HepG2 (cell line): ENCODE measurements around the gene PTPRCAP. TPM values are rescaled to one million over a fixed set of nuclear protein-coding genes. Genes with fewer than 3 reads are reported as not detected.

ENCODE experiments used
- ARID5B ChIP-seq: IDR thresholded peaks from 2 replicates; pipeline ENCODE4 v1.4.0; 2020; ENCODE audit warnings: mild to moderate bottlenecking, missing genetic modification reagents
- CENPBD1 ChIP-seq: sonication (generic); formaldehyde crosslinking; IDR thresholded peaks from 2 replicates; pipeline ENCODE4 v1.8.0; 2022; ENCODE audit warnings: missing genetic modification reagents, low read depth, mild to moderate bottlenecking, borderline replicate concordance
- FIP1L1 ChIP-seq: fragments of 200-400 bp; formaldehyde crosslinking; IDR thresholded peaks from 2 replicates; pipeline ENCODE4 v1.6.1; 2018; ENCODE audit warnings: low read depth, mild to moderate bottlenecking, low read length, moderate library complexity, borderline replicate concordance; ENCODE audit not compliant: insufficient read depth
- HNRNPL ChIP-seq: fragments of 200-400 bp; formaldehyde crosslinking; IDR thresholded peaks from 2 replicates; pipeline ENCODE4 v1.6.1; 2017; ENCODE audit warnings: mild to moderate bottlenecking, low read depth, low read length
- MXD3 ChIP-seq: IDR thresholded peaks from 2 replicates; pipeline ENCODE4 v1.6.1; 2016; ENCODE audit warnings: mild to moderate bottlenecking, missing biosample characterization, missing genetic modification reagents
- NPAS2 ChIP-seq: sonication (generic); formaldehyde crosslinking; IDR thresholded peaks from 2 replicates; pipeline ENCODE4 v1.8.0; 2022; ENCODE audit warnings: mild to moderate bottlenecking, missing genetic modification reagents, borderline replicate concordance
- RBM39 ChIP-seq: fragments of 200-400 bp; formaldehyde crosslinking; IDR thresholded peaks from one replicate; pipeline ENCODE4 v1.6.1; 2018; ENCODE audit warnings: antibody characterized with exemption, mild to moderate bottlenecking, low read depth, low read length; ENCODE audit not compliant: poor library complexity, severe bottlenecking
- RNF2 ChIP-seq: fragments of 450-650 bp; conservative IDR thresholded peaks from 2 replicates; pipeline ENCODE4 v1.6.1; 2016; ENCODE audit warnings: low read depth
- STAG1 ChIP-seq: sonication (generic); formaldehyde crosslinking; IDR thresholded peaks from 2 replicates; pipeline ENCODE4 v1.4.0; 2020; ENCODE audit warnings: missing genetic modification reagents
- ZBTB49 ChIP-seq: sonication (generic); formaldehyde crosslinking; IDR thresholded peaks from 2 replicates; pipeline ENCODE4 v1.4.0; 2020; ENCODE audit warnings: missing genetic modification reagents, borderline replicate concordance
- ZMYM3 ChIP-seq: sonication (generic); formaldehyde crosslinking; IDR thresholded peaks from 2 replicates; pipeline ENCODE4 v1.5.1; 2020; ENCODE audit warnings: mild to moderate bottlenecking, missing genetic modification reagents
- ZNF224 ChIP-seq: sonication (generic); formaldehyde crosslinking; IDR thresholded peaks from 2 replicates; pipeline ENCODE4 v1.5.0; 2020; ENCODE audit warnings: mild to moderate bottlenecking, missing genetic modification reagents
- ZNF337 ChIP-seq: sonication (generic); formaldehyde crosslinking; IDR thresholded peaks from 2 replicates; pipeline ENCODE4 v1.5.1; 2020; ENCODE audit warnings: missing genetic modification reagents, low read depth, mild to moderate bottlenecking, borderline replicate concordance
- ZNF605 ChIP-seq: sonication (generic); formaldehyde crosslinking; IDR thresholded peaks from 2 replicates; pipeline ENCODE4 v1.8.0; 2022; ENCODE audit warnings: mild to moderate bottlenecking, missing genetic modification reagents
- ZNF687 ChIP-seq: sonication (generic); formaldehyde crosslinking; IDR thresholded peaks from 2 replicates; pipeline ENCODE4 v1.5.1; 2020; ENCODE audit warnings: mild to moderate bottlenecking, missing genetic modification reagents, moderate library complexity
- ZZZ3 ChIP-seq: sonication (generic); formaldehyde crosslinking; IDR thresholded peaks from 2 replicates; pipeline ENCODE4 v1.4.0; 2020; ENCODE audit warnings: missing genetic modification reagents, mild to moderate bottlenecking, borderline replicate concordance
- polyA plus RNA-seq, 8 experiments: library from polyadenylated mRNA; depleted of rRNA in 3 of 8; stranded (reverse) in 7 of 8; unstranded in 1 of 8; fragments of >200 nt; fragmentation: Illumina TruSeq in 4 of 8; extraction: Trizol in 4 of 8; gene quantifications; 2 replicates each; pipeline versions ENCODE4 v1.2.1 to v1.2.3, GENCODE V29; 2011 to 2016; ENCODE audit warnings: low read depth in 4 of 8, missing spikeins in 1 of 8, mixed read lengths in 1 of 8; ENCODE audit not compliant: insufficient read depth in 1 of 8
- total RNA-seq, 5 experiments: library from RNA; depleted of rRNA; stranded (reverse); fragments of >200 nt; fragmentation: Illumina TruSeq; extraction: Trizol; gene quantifications; 2 replicates each; pipeline ENCODE4 v1.2.3, GENCODE V29; 2016; ENCODE audit warnings: low read depth in 1 of 5

The PTPRCAP gene
- total and polyA plus RNA-seq, 2 of the 13 experiments (the other 11 are each of a cell fraction or from before 2014, with no cell fraction given): 0.60 to 0.70 TPM

GRCh38 chr11:67463680-67464410 lies 26.4 kb upstream of the PTPRCAP start (continued):
- peak; percentile 84; the same call in 1 of the 2 replicates for TF ChIP-seq ZNF687 (CRISPR knock-in tag)
- no peak for TF ChIP-seq ZZZ3
- TF ChIP-seq STAG1 (CRISPR knock-in tag): no peak
- peak; percentile 97 for TF ChIP-seq HNRNPL
- TF ChIP-seq ZNF337: no peak
- TF ChIP-seq RBM39: peak; percentile 83
- no peak; the same call in 1 of the 2 replicates for TF ChIP-seq CENPBD1 (CRISPR knock-in tag)
- no peak for TF ChIP-seq NPAS2
- TF ChIP-seq ZNF224 (CRISPR knock-in tag): no peak; the same call in 1 of the 2 replicates
- TF ChIP-seq RNF2: no peak
- TF ChIP-seq ZBTB49 (CRISPR knock-in tag): no peak
- peak; percentile 30; the same call in 1 of the 2 replicates for TF ChIP-seq MXD3 (CRISPR knock-in tag)
- TF ChIP-seq ZNF605 (CRISPR knock-in tag): 0 out of 2 replicates have a peak, but pooled peaks have one; percentile 19
- TF ChIP-seq FIP1L1: 0 out of 2 replicates have a peak, but pooled peaks have one; percentile 61
- no peak for TF ChIP-seq ZMYM3 (CRISPR knock-in tag)
- TF ChIP-seq ARID5B: peak; percentile 29
